H1 (cell line): ENCODE measurements around the gene CRHR1. TPM values are rescaled to one million over a fixed set of nuclear protein-coding genes. Genes with fewer than 3 reads are reported as not detected.

Experiments used
- CTCF ChIA-PET: fragments of 300-600 bp; sonication (Branson Sonifier 250); formaldehyde crosslinking; loops from one replicate; lab custom pipeline; 2021; ENCODE audit not compliant: partially characterized antibody; lab: Charles Lee
- POLR2A ChIA-PET: fragments of 300-600 bp; sonication (Branson Sonifier 250); formaldehyde crosslinking; loops from one replicate; lab custom pipeline; 2021; ENCODE audit warnings: inconsistent platforms; ENCODE audit not compliant: partially characterized antibody; lab: Charles Lee
- DNase-seq, 2 experiments: peaks; one replicate each; pipeline versions ENCODE4 v3.0.0 to v3.0.0-alpha.2; 2010 to 2022; ENCODE audit warnings: low spot score in 2 of 2, low read depth in 1 of 2, mixed read lengths in 1 of 2
- FAIRE-seq: peaks from 2 replicates; lab custom pipeline; 2011; peaks lifted over from hg19 to GRCh38; lab: Jason Lieb, UNC
- H2AFZ ChIP-seq: 2 replicates; pipeline ENCODE4 v1.8.1; 2012; ENCODE audit warnings: low read length, inconsistent platforms
- H2AK5ac ChIP-seq: 2 replicates; pipeline ENCODE4 v1.6.1; 2013; ENCODE audit warnings: low read depth, low read length
- H2BK120ac ChIP-seq: replicated peaks from 2 replicates; pipeline ENCODE3; 2013; ENCODE audit warnings: low read depth, low read length, inconsistent platforms
- H2BK12ac ChIP-seq: 2 replicates; pipeline ENCODE4 v1.6.1; 2013; ENCODE audit warnings: low read depth, low read length
- H2BK15ac ChIP-seq: 2 replicates; pipeline ENCODE4 v1.6.1; 2013; ENCODE audit warnings: low read length
- H2BK20ac ChIP-seq: 2 replicates; pipeline ENCODE4 v1.6.1; 2013; ENCODE audit warnings: low read length
- H2BK5ac ChIP-seq: 2 replicates; pipeline ENCODE4 v1.6.1; 2013; ENCODE audit warnings: low read depth, low read length
- H3K14ac ChIP-seq: 2 replicates; pipeline ENCODE4 v1.6.1; 2013; ENCODE audit warnings: inconsistent platforms; ENCODE audit not compliant: insufficient read length
- H3K18ac ChIP-seq: 2 replicates; pipeline ENCODE4 v1.6.1; 2013; ENCODE audit warnings: low read length; ENCODE audit errors: extremely low read depth
- H3K23ac ChIP-seq: 2 replicates; pipeline ENCODE4 v1.6.1; 2013; ENCODE audit warnings: inconsistent platforms; ENCODE audit not compliant: insufficient read length
- H3K23me2 ChIP-seq: 2 replicates; pipeline ENCODE4 v1.6.1; 2013; ENCODE audit warnings: low read depth, low read length
- H3K27ac ChIP-seq: 2 replicates; pipeline ENCODE4 v1.6.1; 2011; ENCODE audit warnings: low read depth, low read length, inconsistent platforms
- H3K27me3 ChIP-seq, 4 experiments: replicated peaks in 1 of 4; 1 replicate in 1 of 4; 2 replicates in 3 of 4; pipeline versions ENCODE4 v1.6.1 to v1.8.1; 2011 to 2013; ENCODE audit warnings: low read length in 3 of 4, mild to moderate bottlenecking in 3 of 4, inconsistent platforms in 2 of 4, mixed read lengths in 2 of 4, moderate library complexity in 1 of 4; ENCODE audit not compliant: control insufficient read depth in 3 of 4, insufficient read depth in 3 of 4; ENCODE audit errors: extremely low read depth in 1 of 4
- H3K36me3 ChIP-seq, 4 experiments: 2 replicates each; pipeline versions ENCODE4 v1.6.1 to v1.8.1; 2011 to 2013; ENCODE audit warnings: mild to moderate bottlenecking in 4 of 4, low read length in 3 of 4, moderate library complexity in 2 of 4, control low read depth in 1 of 4, inconsistent platforms in 1 of 4; ENCODE audit not compliant: insufficient read depth in 4 of 4, control insufficient read depth in 2 of 4
- H3K4ac ChIP-seq: replicated peaks from 2 replicates; pipeline ENCODE3; 2013; ENCODE audit warnings: low read length, low read depth, mixed read lengths, inconsistent platforms; ENCODE audit not compliant: insufficient read length
- H3K4me1 ChIP-seq, 4 experiments: replicated peaks in 1 of 4; 1 replicate in 1 of 4; 2 replicates in 3 of 4; pipeline versions ENCODE4 v1.6.1 to v1.8.1; 2011 to 2013; ENCODE audit warnings: low read length in 3 of 4, inconsistent platforms in 2 of 4, mixed read lengths in 1 of 4; ENCODE audit not compliant: insufficient read depth in 4 of 4, control insufficient read depth in 3 of 4
- H3K4me2 ChIP-seq, 2 experiments: 2 replicates each; pipeline versions ENCODE4 v1.6.1 to v1.8.1; 2011 to 2013; ENCODE audit warnings: low read depth in 2 of 2, low read length in 2 of 2, control low read depth in 1 of 2, inconsistent platforms in 1 of 2, mild to moderate bottlenecking in 1 of 2; ENCODE audit not compliant: insufficient read depth in 1 of 2
- H3K4me3 ChIP-seq, 4 experiments: fragments of 200-600, 300-600 bp in 1 of 4; sonication (generic), shearing (Covaris generic), sonication (Bioruptor Twin) in 1 of 4; 2 replicates each; pipeline versions ENCODE4 v1.5.1 to v1.8.1; 2011 to 2016; ENCODE audit warnings: low read length in 4 of 4, low read depth in 3 of 4, control low read depth in 2 of 4, inconsistent platforms in 2 of 4, mild to moderate bottlenecking in 2 of 4, mixed read lengths in 1 of 4, moderate library complexity in 1 of 4; ENCODE audit not compliant: insufficient read depth in 2 of 4; ENCODE audit errors: extremely low read depth in 1 of 4
- H3K56ac ChIP-seq: replicated peaks from 2 replicates; pipeline ENCODE3; 2013; ENCODE audit warnings: low read depth, mild to moderate bottlenecking, mixed read lengths, low read length, inconsistent platforms; ENCODE audit not compliant: insufficient read length
- H3K79me1 ChIP-seq: 2 replicates; pipeline ENCODE4 v1.6.1; 2013; ENCODE audit warnings: low read depth, low read length, control low read depth
- H3K79me2 ChIP-seq, 2 experiments: 2 replicates each; pipeline versions ENCODE4 v1.6.1 to v1.8.1; 2012 to 2013; ENCODE audit warnings: low read length in 2 of 2, mild to moderate bottlenecking in 2 of 2, inconsistent platforms in 1 of 2; ENCODE audit not compliant: insufficient read depth in 2 of 2, control insufficient read depth in 1 of 2
- H3K9ac ChIP-seq, 4 experiments: replicated peaks in 1 of 4; 1 replicate in 1 of 4; 2 replicates in 3 of 4; pipeline versions ENCODE4 v1.6.1 to v1.8.1; 2011 to 2013; ENCODE audit warnings: low read depth in 3 of 4, low read length in 3 of 4, control low read depth in 2 of 4, mild to moderate bottlenecking in 2 of 4, moderate library complexity in 2 of 4, inconsistent platforms in 1 of 4; ENCODE audit errors: extremely low read depth in 1 of 4
- H3K9me3 ChIP-seq, 2 experiments: 2 replicates each; pipeline versions ENCODE4 v1.6.1 to v1.8.1; 2012 to 2013; ENCODE audit warnings: mild to moderate bottlenecking in 2 of 2, moderate library complexity in 2 of 2, control low read depth in 1 of 2, inconsistent platforms in 1 of 2, low read depth in 1 of 2, low read length in 1 of 2, mixed read lengths in 1 of 2; ENCODE audit not compliant: insufficient read depth in 2 of 2
- H4K20me1 ChIP-seq, 2 experiments: replicated peaks in 1 of 2; 2 replicates each; pipeline versions ENCODE3 to v1.8.1; 2011 to 2013; ENCODE audit warnings: inconsistent platforms in 2 of 2, low read length in 2 of 2, mild to moderate bottlenecking in 1 of 2; ENCODE audit not compliant: insufficient read depth in 2 of 2, control insufficient read depth in 1 of 2
- H4K5ac ChIP-seq: 2 replicates; pipeline ENCODE4 v1.6.1; 2013; ENCODE audit warnings: low read length, low read depth, mixed read lengths, inconsistent platforms; ENCODE audit not compliant: insufficient read length
- H4K8ac ChIP-seq: 2 replicates; pipeline ENCODE4 v1.8.0; 2013; ENCODE audit warnings: mild to moderate bottlenecking, moderate library complexity, low read length, inconsistent platforms; ENCODE audit not compliant: insufficient read depth; ENCODE audit errors: extremely low read depth
- H4K91ac ChIP-seq: replicated peaks from 2 replicates; pipeline ENCODE3; 2013; ENCODE audit warnings: low read length, mixed read lengths, inconsistent platforms; ENCODE audit not compliant: insufficient read length
- BRCA1 ChIP-seq: IDR thresholded peaks from 2 replicates; pipeline ENCODE4 v1.6.1; 2012; ENCODE audit warnings: low read depth, low read length, improper control_type of control experiment
- CBX8 ChIP-seq: fragments of 300-800, 300-1000 bp; sonication (generic); IDR thresholded peaks from 2 replicates; pipeline ENCODE4 v1.7.1; 2016; ENCODE audit warnings: low read depth, low read length, borderline replicate concordance
- CHD1 ChIP-seq: IDR thresholded peaks from 2 replicates; pipeline ENCODE4 v1.6.1; 2012; ENCODE audit warnings: low read depth, low read length, improper control_type of control experiment
- CHD2 ChIP-seq: IDR thresholded peaks from 2 replicates; pipeline ENCODE4 v1.6.1; 2012; ENCODE audit warnings: low read length, improper control_type of control experiment
- CTBP2 ChIP-seq: IDR thresholded peaks from 2 replicates; pipeline ENCODE4 v1.7.0; 2011; ENCODE audit warnings: borderline replicate concordance, mild to moderate bottlenecking, moderate library complexity, mixed read lengths, low read length; ENCODE audit not compliant: insufficient read depth, insufficient read length
- NANOG ChIP-seq: IDR thresholded peaks from 2 replicates; pipeline ENCODE4 v1.6.1; 2011; ENCODE audit warnings: low read length, low read depth, mild to moderate bottlenecking, inconsistent platforms; ENCODE audit not compliant: insufficient read depth, poor library complexity, severe bottlenecking
- POLR2AphosphoS5 ChIP-seq: IDR thresholded peaks from 2 replicates; pipeline ENCODE4 v1.6.1; 2011; ENCODE audit warnings: low read depth, low read length
- RAD21 ChIP-seq, 2 experiments: IDR thresholded peaks in 1 of 2; conservative IDR thresholded peaks in 1 of 2; 2 replicates each; pipeline ENCODE4 v1.6.1; 2011; ENCODE audit warnings: low read depth in 2 of 2, low read length in 2 of 2, improper control_type of control experiment in 1 of 2, inconsistent platforms in 1 of 2, mild to moderate bottlenecking in 1 of 2, moderate library complexity in 1 of 2
- RBBP5 ChIP-seq: IDR thresholded peaks from 2 replicates; pipeline ENCODE4 v1.7.1; 2012; ENCODE audit warnings: low read depth, mild to moderate bottlenecking, inconsistent platforms, low read length, moderate library complexity, borderline replicate concordance
- SIN3A ChIP-seq, 2 experiments: IDR thresholded peaks in 1 of 2; conservative IDR thresholded peaks in 1 of 2; 2 replicates each; pipeline ENCODE4 v1.6.1; 2011 to 2012; ENCODE audit warnings: low read length in 2 of 2, improper control_type of control experiment in 1 of 2, low read depth in 1 of 2, mild to moderate bottlenecking in 1 of 2
- SIX5 ChIP-seq: IDR thresholded peaks from 2 replicates; pipeline ENCODE4 v1.6.1; 2011; ENCODE audit warnings: mild to moderate bottlenecking, low read depth, low read length
- ZNF274 ChIP-seq: IDR thresholded peaks from 2 replicates; pipeline ENCODE4 v1.7.0; 2012; ENCODE audit warnings: low read length, borderline replicate concordance; ENCODE audit errors: extremely low read depth
- WGBS, 2 experiments: shearing (Covaris generic) in 1 of 2; methylation state at CpG; one replicate each; pipeline versions ENCODE4 v1.1.6 to v1.1.7; 2013 to 2015; ENCODE audit warnings: low lambda C conversion rate in 2 of 2, mixed read lengths in 2 of 2, inconsistent platforms in 1 of 2, low coverage in 1 of 2, missing lambda C conversion rate in 1 of 2; ENCODE audit not compliant: insufficient replicate concordance in 2 of 2, insufficient coverage in 1 of 2, insufficient read length in 1 of 2; ENCODE audit errors: extremely low coverage in 1 of 2, missing lambda C conversion rate in 1 of 2; 5-methylcytosine and 5-hydroxymethylcytosine counted together
- polyA plus RNA-seq, 7 experiments: library from polyadenylated mRNA; depleted of rRNA in 3 of 7; stranded (reverse) in 5 of 7; unstranded in 2 of 7; fragments of >200 nt in 5 of 7; fragments of 200-250 nt in 2 of 7; gene quantifications; 1 replicate in 5 of 7; 2 replicates in 1 of 7; 4 replicates in 1 of 7; pipeline versions ENCODE4 v1.2.1 to v1.2.3, GENCODE V29; 2011 to 2013; ENCODE audit warnings: missing spikeins in 2 of 7, mixed read lengths in 2 of 7
- total RNA-seq: library from RNA; stranded (reverse); fragmentation: NEBNext Ultra II Directional; extraction: Animal tissue kit (Norgen Biotek cat#: 25700); gene quantifications from 2 replicates; pipeline ENCODE4 v1.2.1, GENCODE V29; 2021

Gene CRHR1
- total and polyA plus RNA-seq, 2 of the 8 experiments (the other 6 are each of a cell fraction or from before 2014, with no cell fraction given), result 0.56 to 1.7 TPM

DNA sequence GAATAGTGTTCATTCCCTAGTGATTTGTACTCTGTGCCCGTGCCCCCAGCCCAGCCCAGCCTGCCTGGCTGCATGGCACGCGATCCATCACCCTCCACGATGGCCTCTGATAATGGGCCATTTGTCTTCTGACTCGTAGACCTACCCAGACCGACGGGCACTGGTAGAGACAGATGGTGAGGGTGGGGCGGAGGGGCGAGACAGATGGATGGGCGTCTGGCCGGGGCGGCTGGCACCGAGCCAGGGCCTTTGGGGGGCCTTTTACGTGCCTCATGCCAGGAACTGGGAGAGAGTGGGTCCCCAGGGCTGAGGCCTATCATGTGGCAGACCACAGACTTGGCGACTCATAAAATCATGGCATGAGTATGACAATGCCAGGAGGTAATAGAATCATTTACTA is 25.4 kb downstream of the CRHR1 start:
- H3K27me3 ChIP-seq, result no peaks in the 10 kb centered on the region
- no peak for DNase-seq
- H3K4me3 ChIP-seq, result no peak overlapping the region
- no peak overlapping the region for H3K4ac ChIP-seq
- H3K18ac ChIP-seq, result no peak overlapping the region
- no peak overlapping the region for H4K5ac ChIP-seq
- H3K14ac ChIP-seq, result no peak overlapping the region
- no peak overlapping the region for H2AFZ ChIP-seq
- peaks cover 0 to 3% (median 0%) of the 10 kb centered on the region in 4 experiments; a peak in 1 of 7 replicates for H3K4me1 ChIP-seq
- no peaks in the 10 kb centered on the region for H3K9me3 ChIP-seq
- H4K20me1 ChIP-seq, result no peaks in the 10 kb centered on the region
- H3K23me2 ChIP-seq, result no peaks in the 10 kb centered on the region
- no peak overlapping the region for H3K27ac ChIP-seq
- H4K91ac ChIP-seq, result no peak overlapping the region
- H3K79me2 ChIP-seq, result no peaks in the 10 kb centered on the region
- no peak overlapping the region for H3K4me2 ChIP-seq
- no peak overlapping the region for H3K9ac ChIP-seq
- ChIA-PET POLR2A (no interaction called here), CTCF (interaction anchor here (0.7 to 2.6 kb wide), 11 partner anchors 9 to 163 kb away, joined by 3 to 10 read pairs (median 3); no protein-coding TSS in a partner anchor)
- WGBS, 2 experiments, result 92% methylated on average over 14 of the region's 15 CpGs; no CpG with 5 or more reads in 1 of the 2 experiments
- no peak overlapping the region for H2AK5ac ChIP-seq
- H2BK120ac ChIP-seq, result no peak overlapping the region
- FAIRE-seq, result no peak
- no peaks in the 10 kb centered on the region for H3K36me3 ChIP-seq
- no peak overlapping the region for H3K56ac ChIP-seq
- H3K79me1 ChIP-seq, result no peaks in the 10 kb centered on the region
- H2BK15ac ChIP-seq, result no peak overlapping the region
- H2BK20ac ChIP-seq, result no peak overlapping the region
- H3K23ac ChIP-seq, result no peak overlapping the region
- no peak overlapping the region for H4K8ac ChIP-seq
- H2BK12ac ChIP-seq, result no peak overlapping the region
- no peak overlapping the region for H2BK5ac ChIP-seq
- no peak for TF ChIP-seq BRCA1
- no peak for TF ChIP-seq RAD21 (IDR thresholded peaks at IDR 0.05 in 1 of 2, conservative IDR thresholded peaks at IDR 0.05 in 1 of 2; ENCODE audit: low read depth in 2 of 2, low read length in 2 of 2)
- TF ChIP-seq ZNF274, result no peak
- no peak for TF ChIP-seq CTBP2
- no peak for TF ChIP-seq POLR2AphosphoS5
- TF ChIP-seq NANOG, result no peak
- TF ChIP-seq SIX5, result no peak
- no peak for TF ChIP-seq CHD1
- TF ChIP-seq CBX8, result no peak
- no peak for TF ChIP-seq CHD2
- no peak for TF ChIP-seq SIN3A (conservative IDR thresholded peaks at IDR 0.05 in 1 of 2, IDR thresholded peaks at IDR 0.05 in 1 of 2; ENCODE audit: low read depth in 1 of 2, low read length in 2 of 2)
- no peak for TF ChIP-seq RBBP5
